Ishikawa (cell line): ENCODE results near the gene PSAP.

Experiments used
- CEBPB ChIP-seq: IDR thresholded peaks from 2 replicates; pipeline ENCODE4 v1.6.1; 2012
- CREB1 ChIP-seq: IDR thresholded peaks from 2 replicates; pipeline ENCODE4 v1.6.1; 2012; ENCODE audit warnings: low read depth
- EGR1 ChIP-seq: IDR thresholded peaks from 2 replicates; pipeline ENCODE4 v1.6.1; 2012
- EP300 ChIP-seq: IDR thresholded peaks from 2 replicates; pipeline ENCODE4 v1.6.1; 2012; ENCODE audit warnings: borderline replicate concordance
- FOXM1 ChIP-seq: IDR thresholded peaks from 2 replicates; pipeline ENCODE4 v1.6.1; 2012; ENCODE audit warnings: low read depth, borderline replicate concordance
- MAX ChIP-seq: IDR thresholded peaks from 2 replicates; pipeline ENCODE4 v1.6.1; 2012
- NFIC ChIP-seq: IDR thresholded peaks from 2 replicates; pipeline ENCODE4 v1.6.1; 2012
- RAD21 ChIP-seq: IDR thresholded peaks from 2 replicates; pipeline ENCODE4 v1.6.1; 2012; ENCODE audit warnings: low read depth
- REST ChIP-seq: IDR thresholded peaks from 2 replicates; pipeline ENCODE4 v1.6.1; 2012; ENCODE audit warnings: low read depth, mild to moderate bottlenecking
- TAF1 ChIP-seq: IDR thresholded peaks from 2 replicates; pipeline ENCODE4 v1.6.1; 2012; ENCODE audit warnings: low read depth, mild to moderate bottlenecking
- TCF12 ChIP-seq: IDR thresholded peaks from 2 replicates; pipeline ENCODE4 v1.6.1; 2012; ENCODE audit warnings: low read depth
- TEAD4 ChIP-seq: IDR thresholded peaks from 2 replicates; pipeline ENCODE4 v1.6.1; 2012
- USF1 ChIP-seq: IDR thresholded peaks from 2 replicates; pipeline ENCODE4 v1.6.1; 2012
- YY1 ChIP-seq: IDR thresholded peaks from 2 replicates; pipeline ENCODE4 v1.6.1; 2012; ENCODE audit warnings: low read depth
- ZBTB7A ChIP-seq: IDR thresholded peaks from 2 replicates; pipeline ENCODE4 v1.6.1; 2012; ENCODE audit warnings: low read depth

PSAP gene

GRCh38 chr10:71831646-71832552, 19.2 kb downstream of the PSAP start:
- TF ChIP-seq REST, result no peak
- TF ChIP-seq TAF1, result no peak
- TF ChIP-seq NFIC, result no peak
- TF ChIP-seq ZBTB7A, result no peak

- TF ChIP-seq FOXM1, result no peak
- no peak for TF ChIP-seq TEAD4
- TF ChIP-seq REST, result no peak
- TF ChIP-seq MAX, result no peak
- TF ChIP-seq EGR1, result no peak
- TF ChIP-seq CREB1, result no peak
- no peak for TF ChIP-seq TAF1
- no peak for TF ChIP-seq ZBTB7A
- TF ChIP-seq NFIC, result no peak
- no peak for TF ChIP-seq RAD21
- no peak for TF ChIP-seq TCF12
- no peak for TF ChIP-seq YY1
- TF ChIP-seq EP300, result no peak
- no peak for TF ChIP-seq USF1
- TF ChIP-seq CEBPB, result no peak
These were observed 20.3 kb downstream of the PSAP start for GRCh38 chr10:71830726-71831125.

GRCh38 chr10:71829896-71830295, 21.2 kb downstream of the PSAP start:
- TF ChIP-seq TAF1 (no peak), RAD21 (no peak), FOXM1 (no peak), USF1 (no peak), CREB1 (no peak), TEAD4 (no peak), TCF12 (no peak)

- TF ChIP-seq USF1 (no peak), REST (no peak), NFIC (no peak), EP300 (no peak), CEBPB (no peak), TEAD4 (no peak), CREB1 (no peak), RAD21 (no peak), TAF1 (no peak), MAX (no peak), TCF12 (no peak), ZBTB7A (no peak), EGR1 (no peak)
These were observed 21.9 kb downstream of the PSAP start for GRCh38 chr10:71829171-71829570.
